LoVo (cell line): Measurements from ENCODE around the gene ACAT1.
"Not testable (repeated sequence)": the region's sequence is repeated elsewhere in the genome, so short reads cannot be mapped to it uniquely, and the experiment has no call there.

Source experiments
- DNase-seq: peaks from one replicate; pipeline ENCODE4 v3.0.0-alpha.2; 2016; ENCODE audit warnings: low spot score

Gene ACAT1

DNA sequence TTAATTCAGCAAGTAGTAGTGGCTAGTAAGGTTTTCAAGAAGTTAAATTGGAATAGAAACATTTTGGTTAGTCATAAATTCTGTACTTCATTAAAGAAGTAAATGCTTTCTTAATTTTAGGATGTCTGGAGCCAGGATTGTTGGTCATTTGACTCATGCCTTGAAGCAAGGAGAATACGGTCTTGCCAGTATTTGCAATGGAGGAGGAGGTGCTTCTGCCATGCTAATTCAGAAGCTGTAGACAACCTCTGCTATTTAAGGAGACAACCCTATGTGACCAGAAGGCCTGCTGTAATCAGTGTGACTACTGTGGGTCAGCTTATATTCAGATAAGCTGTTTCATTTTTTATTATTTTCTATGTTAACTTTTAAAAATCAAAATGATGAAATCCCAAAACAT lies 25.8 kb downstream of the ACAT1 start:
- DNase-seq = no peak

- DNase-seq = no peak
Observed at GRCh38 chr11:108148556-108148955, 27.2 kb downstream of the ACAT1 start.

GRCh38 chr11:108154591-108154990 lies 33.2 kb downstream of the ACAT1 start:
- DNase-seq = no peak

GRCh38 chr11:108160970-108161566 lies 39.7 kb downstream of the ACAT1 start:
- no peak for DNase-seq

DNA sequence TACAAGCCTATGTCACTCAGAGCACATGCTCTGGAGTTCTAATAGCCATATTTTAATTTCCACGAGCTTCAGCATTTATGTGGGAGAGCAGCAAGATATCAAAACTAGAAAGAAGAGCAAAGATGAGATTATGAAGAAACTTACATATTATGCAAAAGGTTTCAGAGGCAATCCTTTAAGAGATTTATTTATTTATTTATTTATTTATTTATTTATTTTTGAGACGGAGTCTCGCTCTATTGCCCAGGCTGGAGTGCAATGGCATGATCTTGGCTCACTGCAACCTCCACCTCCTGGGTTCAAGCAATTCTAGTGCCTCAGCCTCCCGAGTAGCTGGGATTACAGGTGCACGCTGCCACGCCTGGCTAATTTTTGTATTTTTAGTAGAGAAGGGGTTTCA lies 41.5 kb downstream of the ACAT1 start:
- DNase-seq = not testable (repeated sequence)

- DNase-seq = no peak
Observed at GRCh38 chr11:108167624-108168023, 46.3 kb downstream of the ACAT1 start.

DNA sequence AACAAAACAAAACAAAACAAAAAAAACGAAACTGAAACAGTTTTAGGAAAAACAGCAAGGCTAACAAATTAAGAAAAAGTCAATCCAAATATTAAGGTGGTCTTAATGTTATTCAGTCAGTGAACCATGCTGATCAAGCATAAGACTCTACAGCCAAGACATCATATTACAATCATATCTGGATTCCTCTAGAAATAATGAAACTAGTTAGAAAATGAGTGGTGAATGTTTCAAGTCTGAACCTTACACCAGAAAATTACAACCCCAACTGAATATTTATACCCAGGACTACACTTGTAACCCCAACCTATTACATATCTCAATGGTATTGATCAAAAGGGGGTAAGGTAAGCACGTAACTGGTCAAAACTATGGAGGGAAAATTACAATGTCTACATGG lies 48.8 kb downstream of the ACAT1 start:
- no peak for DNase-seq

DNA sequence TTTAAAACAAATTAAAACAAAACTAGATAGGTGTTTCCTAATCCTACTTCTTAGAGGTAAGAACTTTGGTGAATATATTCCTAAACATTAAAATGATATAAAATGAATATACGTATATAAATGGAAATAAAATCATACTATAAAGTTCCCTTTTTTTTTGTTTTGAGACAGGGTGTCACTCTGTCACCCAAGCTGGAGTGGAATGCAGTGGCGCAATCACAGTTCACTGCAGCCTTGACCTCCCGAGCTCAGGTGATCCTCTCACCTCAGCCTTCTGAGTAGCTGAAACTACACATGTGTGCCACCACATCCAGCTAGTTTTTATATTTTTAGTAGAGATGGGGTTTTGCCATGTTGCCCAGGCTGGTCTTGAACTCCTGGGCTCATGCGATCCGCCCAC lies 56.2 kb downstream of the ACAT1 start:
- no peak for DNase-seq

GRCh38 chr11:108193725-108194124 lies 72.4 kb downstream of the ACAT1 start:
- DNase-seq = no peak

DNA sequence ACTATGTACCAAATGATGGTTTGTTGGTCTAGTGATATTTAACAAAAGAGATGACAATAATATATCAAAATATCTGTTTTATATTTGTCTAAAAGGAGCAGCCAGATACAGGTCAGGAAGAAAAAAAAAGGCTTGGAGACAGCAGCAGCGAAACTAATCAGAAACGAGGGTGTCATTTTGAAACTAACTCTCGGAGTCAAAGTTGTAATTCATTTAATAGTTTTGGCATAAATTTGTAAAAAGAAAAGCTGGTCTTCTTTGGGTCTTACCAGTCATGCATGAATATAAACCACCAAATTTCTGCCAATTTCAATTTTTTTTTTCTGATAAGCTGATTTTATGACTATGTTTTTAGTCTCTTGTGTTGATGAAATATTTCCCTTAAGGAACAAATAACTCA lies 75.5 kb downstream of the ACAT1 start:
- no peak for DNase-seq
